GM18861 (cell line): ENCODE results near the gene KRT32.

Experiments used
- ATAC-seq: cut with Tn5 transposase; IDR thresholded peaks from one replicate; pipeline ENCODE4 v1.9.1; 2021; ENCODE audit not compliant: unreplicated experiment

Gene KRT32

DNA sequence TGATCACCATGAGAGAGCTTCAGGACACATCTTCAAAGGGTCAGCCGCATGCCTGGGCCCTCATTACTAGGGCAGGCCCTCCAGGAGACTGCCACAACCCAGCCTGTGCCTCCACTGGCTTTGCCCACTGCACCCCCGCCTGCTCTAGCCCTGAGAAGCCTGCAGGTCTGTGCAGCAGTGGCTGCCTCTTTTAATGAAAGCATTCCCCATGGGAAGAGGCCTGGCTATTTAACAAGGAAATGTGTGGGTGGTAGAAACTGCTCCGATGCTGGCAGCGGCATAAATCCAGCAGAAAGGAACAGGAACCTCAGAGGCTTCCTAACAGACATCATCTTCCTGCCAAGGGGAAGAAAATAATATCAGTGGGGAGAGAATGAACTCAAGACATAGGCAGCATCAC lies 375 bp upstream of the KRT32 start:
- no peak for ATAC-seq

DNA sequence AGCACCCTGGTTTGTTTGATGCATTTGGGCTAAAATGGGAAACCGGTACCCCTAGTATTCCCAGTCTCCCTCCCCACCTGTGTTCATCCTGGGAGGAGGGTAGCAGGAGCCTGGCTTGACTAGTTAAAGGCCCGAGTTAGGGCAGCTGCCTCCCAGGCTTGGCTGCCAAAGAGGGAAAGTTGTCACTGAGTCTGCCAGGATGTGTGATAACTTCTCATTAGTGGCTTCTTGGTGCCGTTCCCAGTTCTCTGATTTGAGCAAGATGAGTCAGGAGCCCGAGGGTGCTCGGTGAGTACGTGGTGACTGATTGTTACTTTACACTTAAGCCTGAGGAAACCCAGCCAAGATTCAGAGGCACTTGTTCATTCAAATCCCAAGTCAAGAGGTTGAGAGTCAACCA lies 2.5 kb downstream of the KRT32 start:
- no peak for ATAC-seq

DNA sequence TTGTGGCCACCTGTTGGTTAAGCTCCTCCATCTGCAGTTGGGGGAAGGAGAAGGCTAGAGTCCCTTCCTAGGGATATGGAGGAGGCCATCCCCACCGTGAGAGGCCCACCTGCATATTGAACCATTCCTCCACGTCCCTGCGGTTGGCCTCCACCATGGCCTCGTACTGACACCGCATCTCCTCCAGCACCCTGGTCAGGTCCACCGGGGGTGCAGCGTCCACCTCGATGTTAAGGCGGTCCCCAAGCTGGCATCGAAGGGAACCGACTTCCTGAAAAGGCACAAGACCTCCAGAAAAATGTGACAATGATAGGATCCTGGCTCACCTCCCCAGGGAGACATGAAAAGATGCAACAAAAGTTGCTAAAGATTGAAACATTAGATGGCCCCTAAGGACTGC lies 3.0 kb downstream of the KRT32 start:
- ATAC-seq: no peak

DNA sequence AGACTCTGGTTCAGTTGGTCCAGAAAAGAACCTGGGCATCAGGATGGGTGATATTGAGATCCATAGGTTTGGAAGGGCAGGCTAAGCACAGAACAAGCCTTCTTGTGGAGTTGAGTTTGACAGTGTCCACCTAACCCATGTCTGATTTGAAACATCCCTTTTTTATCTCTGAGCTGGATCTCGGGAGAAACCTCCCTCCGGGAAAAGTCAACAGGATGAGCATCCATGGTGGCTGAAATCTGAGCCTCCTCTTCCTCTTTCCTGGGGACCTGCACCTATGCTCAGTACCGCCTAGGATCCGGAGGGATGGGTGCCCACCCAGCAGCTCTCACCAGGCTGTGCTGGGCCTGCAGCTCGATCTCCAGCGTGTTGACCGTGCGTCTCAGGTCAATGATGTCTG lies 3.4 kb downstream of the KRT32 start:
- no peak for ATAC-seq

DNA sequence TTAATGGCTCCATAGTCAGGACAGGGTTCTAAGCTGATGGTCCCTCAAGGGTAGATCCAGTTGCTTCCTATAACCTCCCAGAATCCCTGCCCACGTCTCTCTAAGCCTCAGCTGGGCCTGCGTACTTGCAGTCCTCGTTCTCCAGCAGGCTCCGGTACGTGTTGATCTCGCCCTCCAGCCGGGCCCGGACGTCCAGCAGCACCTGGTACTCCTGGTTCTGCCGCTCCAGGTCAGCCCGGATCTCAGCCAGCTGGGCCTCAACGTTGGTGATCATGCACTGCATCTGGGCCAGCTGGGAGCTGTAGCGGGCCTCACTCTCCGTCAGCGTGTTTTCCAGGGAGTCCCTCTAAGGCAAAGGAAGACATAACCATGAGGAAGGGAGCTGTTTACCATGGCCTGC lies 4.5 kb downstream of the KRT32 start:
- ATAC-seq: no peak

DNA sequence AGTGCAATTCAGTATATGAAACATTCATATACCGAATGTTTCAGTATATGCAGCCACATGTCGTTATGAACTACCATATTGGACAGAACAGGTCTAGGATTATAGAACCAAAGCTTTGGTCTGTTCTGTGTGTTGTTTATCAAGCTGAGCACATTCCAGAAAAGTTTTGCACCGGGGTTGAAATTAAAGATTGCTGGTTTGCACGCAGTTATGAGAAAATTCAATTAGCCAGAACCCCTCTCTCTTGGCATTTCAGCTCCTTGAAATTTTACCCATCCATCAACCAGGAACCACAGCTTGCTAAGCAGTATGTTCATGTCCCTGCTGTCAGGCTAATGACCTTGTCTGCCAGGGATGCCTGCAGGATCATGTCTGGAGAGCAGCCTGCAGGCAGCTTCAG lies 9.5 kb downstream of the KRT32 start:
- ATAC-seq: no peak

DNA sequence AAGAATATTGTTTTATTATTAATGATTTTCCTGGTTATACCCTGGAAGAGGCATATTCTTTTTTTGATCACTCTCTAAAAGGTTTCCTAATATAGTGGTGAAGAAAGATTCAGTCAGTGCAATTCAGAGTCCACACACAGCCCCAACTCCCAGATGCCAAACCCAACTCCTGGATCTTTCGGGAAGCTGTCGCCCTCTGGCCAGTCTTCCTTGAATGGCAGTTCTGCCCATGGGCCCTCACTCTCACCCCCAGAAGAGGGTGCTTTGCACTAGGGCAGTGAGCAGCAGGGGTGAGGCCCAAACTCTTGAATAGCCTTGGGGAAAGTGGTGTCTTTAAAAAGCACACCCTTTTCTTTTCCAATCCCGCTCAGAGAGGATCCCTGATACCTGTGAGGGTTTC lies 11.0 kb downstream of the KRT32 start:
- no peak for ATAC-seq

DNA sequence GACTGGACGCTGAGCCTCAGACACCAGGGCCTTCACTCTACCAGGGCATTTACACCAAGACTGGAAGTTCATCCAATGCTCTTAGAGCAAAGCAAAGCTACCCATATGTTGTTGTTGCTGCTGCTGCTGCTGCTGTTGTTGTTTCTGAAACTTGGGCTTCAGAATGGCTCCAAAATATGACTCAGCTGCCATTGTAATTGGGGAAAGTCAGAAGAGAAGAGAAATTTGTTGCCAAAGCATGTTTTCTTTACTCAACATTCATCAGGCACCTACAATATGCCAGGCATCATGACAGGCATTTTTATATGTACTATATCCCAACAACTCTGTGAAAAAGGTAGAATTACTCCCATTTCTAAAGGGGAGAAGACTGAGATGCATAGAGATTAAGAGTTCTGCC lies 11.9 kb downstream of the KRT32 start:
- no peak for ATAC-seq

DNA sequence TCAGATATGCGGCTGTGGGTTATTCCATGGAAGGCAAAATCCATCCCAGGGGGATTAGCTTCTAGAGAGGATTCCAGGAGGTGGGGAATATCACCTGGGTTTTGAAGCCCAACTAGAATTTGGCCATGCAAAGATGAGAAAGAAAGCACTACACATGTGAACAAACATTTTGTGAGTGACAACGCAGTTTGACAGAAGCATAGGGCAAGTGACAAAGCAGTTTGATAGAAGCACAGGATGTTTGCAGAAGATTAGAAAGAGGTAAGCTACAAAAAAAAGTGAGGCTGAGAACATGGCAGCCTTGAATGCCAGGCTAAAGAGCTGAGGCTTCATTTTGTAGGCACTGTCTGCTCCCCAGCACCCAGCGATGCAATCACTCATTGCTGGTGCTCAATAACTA lies 14.1 kb downstream of the KRT32 start:
- no peak for ATAC-seq

DNA sequence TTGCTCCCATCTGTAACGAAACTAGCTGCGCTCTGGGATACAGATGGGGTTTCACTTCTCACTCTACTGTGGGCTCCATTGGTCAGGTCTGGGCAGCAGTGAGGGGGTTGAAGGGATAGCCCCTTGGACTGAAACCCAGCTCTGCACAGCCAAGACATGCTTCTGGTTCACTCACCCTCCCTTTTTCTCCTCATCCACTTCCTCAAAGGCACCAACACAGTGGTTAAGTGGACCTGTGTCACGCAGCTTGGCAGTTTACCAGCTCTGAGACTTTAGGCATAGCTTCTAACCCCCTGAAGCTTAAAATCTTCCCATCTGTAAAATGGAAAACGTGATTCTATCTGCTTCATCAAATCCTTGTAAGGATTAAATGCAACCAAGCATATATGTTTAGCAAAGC lies 14.9 kb downstream of the KRT32 start:
- no peak for ATAC-seq

DNA sequence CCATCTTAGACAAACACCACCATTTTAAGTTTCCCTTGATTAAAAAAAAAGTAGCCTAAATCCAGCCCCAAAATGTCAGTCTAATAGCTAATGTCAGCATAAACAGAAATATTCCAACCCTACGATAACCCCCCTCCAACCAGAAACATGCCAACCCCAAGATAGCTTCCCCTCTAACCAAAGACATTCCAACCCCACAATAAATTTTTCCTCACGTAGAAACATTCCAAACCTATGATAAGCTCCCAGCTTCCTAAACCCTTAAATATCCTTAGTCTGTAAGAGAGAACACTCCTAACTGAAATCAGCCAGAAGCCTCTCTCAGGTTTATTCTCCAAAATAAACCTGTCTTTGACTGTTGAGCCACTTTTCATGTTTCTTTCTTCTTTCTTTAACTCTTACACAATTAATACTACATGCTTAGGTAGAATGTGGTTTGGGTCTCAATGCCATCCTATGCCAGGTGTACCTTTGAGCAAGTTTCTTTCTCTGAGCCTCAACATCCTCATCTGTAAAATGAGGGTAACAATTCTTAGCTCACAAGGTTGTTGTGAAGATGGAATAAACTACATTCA lies 15.9 kb downstream of the KRT32 start:
- ATAC-seq: no peak

DNA sequence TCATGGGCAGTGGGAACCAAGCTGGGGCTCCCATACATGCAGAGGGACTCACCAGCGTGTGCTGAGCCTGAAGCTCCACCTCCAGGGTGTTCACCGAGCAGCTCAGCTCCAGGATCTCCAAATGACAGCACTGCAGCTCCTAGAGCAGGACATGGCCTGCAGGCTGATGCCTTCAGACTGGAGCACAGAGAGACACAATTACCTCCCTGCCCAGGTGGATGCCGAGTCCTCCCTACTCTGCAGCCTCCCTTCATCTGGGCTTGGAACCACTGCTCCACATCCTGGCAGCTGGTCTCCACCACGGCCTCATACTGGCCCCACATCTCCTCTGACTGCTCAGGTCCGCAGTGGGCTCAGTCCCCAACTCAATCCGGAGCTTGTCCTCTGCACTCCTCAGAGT lies 18.2 kb downstream of the KRT32 start:
- ATAC-seq: no peak

DNA sequence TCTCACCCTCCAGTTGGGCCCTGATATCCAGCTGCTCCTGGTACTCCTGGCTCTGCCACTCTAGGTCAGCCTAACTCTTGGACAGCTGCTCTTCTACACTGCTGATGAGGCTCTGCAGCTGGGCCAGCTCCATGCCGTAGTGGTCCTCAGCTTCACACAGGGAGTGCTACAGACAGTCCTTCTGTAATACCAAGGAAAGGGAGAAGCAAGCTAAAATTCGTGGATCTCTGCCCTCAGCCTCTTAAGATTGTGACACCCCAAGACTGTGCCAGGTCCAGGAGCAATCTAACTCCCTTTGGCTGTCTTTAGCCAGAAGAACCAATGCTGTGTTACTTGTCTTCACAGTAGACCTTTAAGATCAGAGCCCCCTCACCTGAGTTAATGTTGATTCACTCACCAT lies 18.7 kb downstream of the KRT32 start:
- ATAC-seq: no peak

DNA sequence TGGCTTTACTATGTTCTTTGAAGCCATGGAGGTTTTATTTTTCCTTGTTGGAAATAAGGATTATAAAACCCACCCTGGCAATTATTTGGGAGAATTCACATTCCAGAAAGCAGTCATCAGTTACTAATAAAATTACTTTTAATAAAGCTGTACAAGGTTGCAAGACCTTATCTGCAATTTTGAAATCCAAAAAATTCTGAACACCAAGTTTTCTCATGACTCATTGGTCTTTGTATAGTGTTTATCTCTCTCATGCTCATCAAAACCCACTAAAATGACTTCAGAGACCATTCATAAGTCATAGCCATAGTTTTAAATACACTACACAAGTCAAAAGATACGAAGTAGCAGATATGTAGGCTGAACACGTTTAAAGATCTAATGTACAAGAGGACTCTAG lies 20.4 kb downstream of the KRT32 start:
- no peak for ATAC-seq

DNA sequence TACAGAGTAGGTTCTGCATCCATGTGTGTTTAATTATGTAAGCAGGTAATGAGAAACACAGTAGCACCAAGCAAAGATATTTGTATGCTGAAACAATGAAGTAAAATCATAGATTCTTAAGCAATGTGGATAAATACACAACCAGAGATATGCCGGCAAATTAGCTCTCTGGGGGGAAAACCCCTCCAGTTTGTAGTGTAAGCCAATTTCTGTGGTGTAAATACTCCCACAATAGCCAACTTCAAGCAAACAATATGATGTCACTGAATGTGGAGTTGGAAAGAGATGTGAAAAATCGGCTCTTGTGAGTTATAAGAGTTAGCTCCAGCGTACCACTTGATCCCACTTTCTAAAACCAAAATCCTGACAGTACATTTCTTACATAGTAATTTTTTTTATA lies 22.5 kb downstream of the KRT32 start:
- ATAC-seq: no peak

DNA sequence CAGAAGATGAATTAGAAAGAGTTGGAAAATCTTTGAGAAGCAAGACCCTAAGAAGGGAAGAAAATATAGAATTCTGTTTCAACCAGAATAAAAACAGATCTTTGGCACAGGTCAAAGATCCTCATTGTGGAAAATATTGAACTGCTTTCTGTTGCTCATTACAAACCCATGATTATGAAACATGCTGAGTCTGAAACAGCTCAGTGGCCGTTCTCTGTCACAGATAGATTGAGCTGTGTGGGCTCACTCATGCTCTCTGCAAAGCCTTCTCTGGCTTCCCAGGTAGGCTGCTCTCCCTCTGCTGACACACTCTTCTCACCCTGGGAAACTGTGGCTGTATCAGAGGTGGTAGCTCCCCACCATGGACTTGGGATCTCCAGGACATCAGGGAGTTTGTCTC lies 23.0 kb downstream of the KRT32 start:
- ATAC-seq: no peak

DNA sequence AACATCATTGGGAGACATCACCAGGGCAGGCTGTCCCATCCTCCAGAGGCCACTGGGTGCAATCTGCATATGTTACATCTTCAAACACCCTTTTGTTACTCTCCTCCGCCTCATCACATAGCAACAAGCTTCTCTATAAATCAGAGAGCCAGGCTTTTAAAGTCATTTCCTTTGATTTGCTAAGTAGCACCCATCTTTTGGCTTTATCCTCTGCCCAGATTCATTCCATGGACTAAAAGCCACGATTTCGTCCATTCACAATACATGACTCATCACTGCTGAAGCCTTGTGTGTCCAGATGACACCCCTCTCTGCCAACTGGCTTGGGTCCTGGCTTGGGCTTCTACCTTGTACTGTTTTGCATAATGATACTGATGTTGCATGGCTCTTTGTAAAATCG lies 24.4 kb downstream of the KRT32 start:
- no peak for ATAC-seq

DNA sequence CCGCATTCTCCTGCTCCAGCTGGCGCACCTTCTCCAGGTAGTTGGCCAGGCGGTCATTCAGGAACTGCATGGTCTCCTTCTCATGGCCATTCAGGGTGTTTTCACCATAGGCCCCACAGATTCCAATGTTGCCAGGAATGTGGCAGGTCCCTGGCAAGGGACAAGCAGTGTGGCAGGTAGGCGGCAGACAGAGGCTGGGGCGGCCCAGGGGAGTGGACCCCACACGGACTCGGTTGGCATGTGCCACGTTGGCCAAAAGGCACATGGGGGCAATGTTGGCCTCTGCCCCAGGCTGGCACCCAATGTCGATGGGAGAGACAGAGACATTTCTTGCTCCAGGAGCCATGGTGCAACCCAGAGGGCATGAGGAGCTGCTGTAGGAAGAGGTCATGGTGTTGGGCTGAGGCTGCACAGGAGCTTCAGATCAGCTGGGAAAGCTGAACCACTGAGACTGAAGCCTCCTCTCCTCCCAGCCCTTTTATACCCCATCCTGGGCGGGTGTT lies 26.6 kb downstream of the KRT32 start, which contains the start of gene KRT38:
KRT38 (minus strand) TSS at position 453 of the 503 bp plus-strand sequence; CDS start at position 391, 62 bp downstream.
- no peak for ATAC-seq

DNA sequence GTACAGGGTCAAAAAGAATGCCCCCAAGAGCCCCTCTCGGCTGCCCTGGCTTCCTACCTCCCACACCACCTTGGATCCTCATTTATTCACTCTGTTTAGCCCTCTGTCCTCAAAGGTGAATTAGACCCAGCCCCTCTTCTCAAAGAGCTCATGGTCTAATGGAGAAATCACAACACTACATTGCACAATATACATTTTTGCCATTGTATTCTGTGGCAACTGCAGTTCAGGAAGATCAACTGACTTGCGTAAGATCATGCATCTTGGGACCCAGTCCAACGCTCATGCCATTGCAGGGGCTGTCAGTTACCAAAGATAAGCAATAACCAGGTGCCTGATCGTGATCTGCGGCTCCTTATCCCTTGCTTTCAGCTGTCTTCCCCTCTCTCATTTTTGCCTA lies 27.8 kb downstream of the KRT32 start:
- no peak for ATAC-seq

DNA sequence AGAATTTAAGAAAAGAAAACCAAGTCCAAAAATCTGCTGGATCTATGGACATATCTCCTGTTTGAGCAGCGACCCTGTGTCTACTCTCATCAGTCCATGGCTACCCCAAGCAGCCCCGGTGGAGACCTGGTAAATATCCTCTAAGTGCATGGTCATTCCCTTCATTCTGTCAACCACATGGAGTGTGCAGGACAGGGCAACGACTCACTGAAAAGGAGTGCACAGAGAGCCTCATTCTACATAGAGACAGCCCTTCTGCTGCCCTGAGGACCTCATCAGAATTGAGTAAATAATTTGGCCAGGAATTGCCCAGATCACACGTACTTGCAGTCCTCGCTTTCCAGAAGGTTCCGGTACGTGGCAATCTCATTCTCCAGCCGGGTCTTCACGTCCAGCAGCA lies 29.4 kb downstream of the KRT32 start:
- no peak for ATAC-seq

DNA sequence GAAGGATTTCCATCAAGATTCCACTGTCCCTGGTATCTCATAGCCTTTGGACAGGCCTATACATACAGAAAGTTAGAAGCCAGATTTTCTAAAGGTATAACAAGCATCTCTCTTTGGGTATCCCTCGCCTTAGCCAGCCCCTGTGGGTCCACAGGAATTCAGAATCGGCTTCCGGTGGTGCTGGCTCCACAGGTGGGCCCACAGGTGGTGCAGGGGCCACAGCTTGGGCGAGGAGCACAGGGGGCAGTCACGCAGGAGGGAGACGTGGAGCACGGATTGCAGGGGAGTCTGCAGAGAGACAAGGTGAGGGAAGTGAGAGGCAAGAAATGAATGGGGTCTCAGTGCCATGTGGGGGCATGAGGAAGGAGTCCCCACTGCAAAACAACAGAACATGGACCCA lies 29.9 kb downstream of the KRT32 start:
- ATAC-seq: no peak

DNA sequence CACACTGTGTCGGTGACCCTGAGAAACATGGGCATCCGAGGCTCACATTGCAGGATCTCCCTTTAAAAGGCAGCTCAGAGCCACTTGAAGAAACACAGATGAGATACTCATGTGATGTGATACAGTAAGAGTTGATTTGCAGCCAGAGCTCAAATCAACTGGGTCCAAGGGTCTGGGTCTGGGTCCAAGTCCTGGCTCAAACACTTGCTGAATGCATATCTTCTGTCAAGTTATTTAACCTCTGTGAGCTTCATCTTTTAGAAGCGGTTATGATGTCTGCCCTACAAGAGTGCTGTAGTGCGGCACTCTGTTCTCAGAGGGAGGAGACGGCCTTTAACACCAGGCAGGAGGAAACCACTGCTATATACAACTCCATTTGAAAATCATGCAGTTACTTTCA lies 32.8 kb downstream of the KRT32 start:
- no peak for ATAC-seq

DNA sequence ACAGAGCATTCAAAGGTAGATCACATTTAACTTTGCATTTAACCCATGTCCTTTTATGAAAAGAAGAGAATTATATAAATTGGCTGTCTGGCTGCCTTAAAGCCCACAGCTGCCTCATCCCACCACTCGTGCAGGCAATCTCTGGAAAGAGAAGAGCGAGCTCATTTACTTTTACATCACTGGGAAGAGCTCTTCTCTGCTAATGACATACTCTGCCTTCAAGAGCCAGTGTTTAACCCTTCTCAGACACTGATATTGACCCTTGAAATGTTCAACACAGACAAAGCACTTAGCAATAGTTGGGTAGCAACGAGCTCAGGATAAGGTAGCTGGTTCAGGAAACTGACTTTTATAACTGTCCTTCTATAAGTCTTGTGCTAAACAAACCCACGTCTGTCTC lies 33.2 kb downstream of the KRT32 start:
- no peak for ATAC-seq

DNA sequence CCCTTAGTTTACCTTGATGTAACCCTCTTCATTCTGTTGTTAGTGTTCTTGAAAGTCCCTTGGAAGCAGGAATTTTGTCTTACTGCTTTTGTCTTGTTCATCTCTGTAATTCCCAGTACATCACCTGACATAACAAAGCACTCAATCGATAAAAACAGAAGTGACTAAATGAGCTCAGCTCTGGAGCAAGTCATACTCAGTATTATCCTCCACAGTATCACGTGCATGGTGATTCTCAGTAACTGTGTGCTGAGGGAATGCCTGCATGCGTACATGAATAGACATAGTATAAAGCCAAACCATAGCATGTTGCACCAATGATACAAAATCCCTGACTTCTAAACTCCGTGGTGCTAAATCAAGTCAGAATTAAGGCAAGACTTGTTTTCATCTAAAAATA lies 33.6 kb downstream of the KRT32 start:
- no peak for ATAC-seq
